Tibial artery (tissue), 4 donors: Measurements from ENCODE around the gene UCK2.

Experiments used
- DNase-seq, 2 donors: peaks; one replicate each; pipeline ENCODE4 v3.0.0-alpha.2; 2019
- H3K27ac ChIP-seq, 2 donors: fragments of 200-600 bp; sonication (generic) in 1 of 2; 1 replicate in 1 of 2; 2 replicates in 1 of 2; pipeline ENCODE4 v1.5.1; 2018 to 2019; ENCODE audit warnings: mild to moderate bottlenecking in 1 of 2
- H3K27me3 ChIP-seq, 2 donors: fragments of 200-600 bp; sonication (generic) in 1 of 2; one replicate each; pipeline versions ENCODE4 v1.5.1 to v1.6.0; 2016 to 2019
- H3K36me3 ChIP-seq, 3 donors: fragments of 200-600 bp; sonication (generic) in 2 of 3; one replicate each; pipeline ENCODE4 v1.5.1; 2016 to 2019; ENCODE audit warnings: mild to moderate bottlenecking in 2 of 3
- H3K4me1 ChIP-seq, 4 donors: fragments of 200-600 bp; sonication (generic) in 2 of 4; 1 replicate in 3 of 4; 2 replicates in 1 of 4; pipeline ENCODE4 v1.5.1; 2016 to 2019
- H3K4me3 ChIP-seq, 2 donors: fragments of 200-600 bp; sonication (generic) in 1 of 2; 1 replicate in 1 of 2; 2 replicates in 1 of 2; pipeline ENCODE4 v1.5.1; 2018 to 2019; ENCODE audit warnings: mild to moderate bottlenecking in 2 of 2
- H3K9me3 ChIP-seq, 3 donors: fragments of 200-600 bp; sonication (generic) in 1 of 3; one replicate each; pipeline ENCODE4 v1.5.1; 2016 to 2019
- CTCF ChIP-seq, 2 experiments: fragments of 200-600 bp in 1 of 2; fragments of 450-650 bp in 1 of 2; IDR thresholded peaks; one replicate each; pipeline ENCODE4 v1.5.1; 2017 to 2019; ENCODE audit warnings: antibody characterized with exemption in 2 of 2, mild to moderate bottlenecking in 1 of 2, moderate library complexity in 1 of 2
- intact Hi-C: fragments of 100-400 bp; cut with DNase I; formaldehyde crosslinking; loops from one replicate; pipeline ENCODE4 v1.15.0; 2023; ENCODE audit warnings: low total_unique reads

UCK2 gene

GRCh38 chr1:165877411-165877810 lies 50.0 kb downstream of the UCK2 start:
- no peaks in the 10 kb centered on the region for H3K4me1 ChIP-seq

GRCh38 chr1:165877940-165878556 lies 50.6 kb downstream of the UCK2 start:
- Histone ChIP-seq H3K4me1 (no peaks in the 10 kb centered on the region), H3K4me3 (no peak overlapping the region), H3K27ac (no peak overlapping the region), H3K27me3 (no peaks in the 10 kb centered on the region), H3K36me3 (no peaks in the 10 kb centered on the region), H3K9me3 (no peaks in the 10 kb centered on the region)
- intact Hi-C loops: no loop called here
- no peak for DNase-seq
- no peak for TF ChIP-seq CTCF (IDR thresholded peaks at IDR 0.05)

More at GRCh38 chr1:165877411-165877810, 50.0 kb downstream of the UCK2 start:
- TF ChIP-seq CTCF (IDR thresholded peaks at IDR 0.05): no peak
- Histone ChIP-seq H3K9me3 (no peaks in the 10 kb centered on the region), H3K4me3 (no peak overlapping the region), H3K27me3 (no peaks in the 10 kb centered on the region), H3K36me3 (no peaks in the 10 kb centered on the region), H3K27ac (no peak overlapping the region)
- intact Hi-C loops: no loop called here
- no peak for DNase-seq

GRCh38 chr1:165879946-165880345 lies 52.5 kb downstream of the UCK2 start:
- no peak for DNase-seq
- Histone ChIP-seq H3K27me3 (no peaks in the 10 kb centered on the region), H3K4me1 (peaks cover 0 to 3% (median 0%) of the 10 kb centered on the region in 4 donors), H3K9me3 (no peaks in the 10 kb centered on the region), H3K4me3 (no peak overlapping the region), H3K36me3 (no peaks in the 10 kb centered on the region), H3K27ac (peak overlapping the region in 1 of 2 donors; percentile 13)
- TF ChIP-seq CTCF (IDR thresholded peaks at IDR 0.05): no peak
- intact Hi-C loops: no loop called here

- no peaks in the 10 kb centered on the region for H3K9me3 ChIP-seq
- H3K36me3 ChIP-seq: no peaks in the 10 kb centered on the region
- H3K27me3 ChIP-seq: no peaks in the 10 kb centered on the region
- H3K27ac ChIP-seq: no peak overlapping the region
- H3K4me1 ChIP-seq: peaks cover 0 to 3% (median 0%) of the 10 kb centered on the region in 4 donors
- H3K4me3 ChIP-seq: no peak overlapping the region
- no peak for DNase-seq
- intact Hi-C loops: no loop called here
- no peak for TF ChIP-seq CTCF (IDR thresholded peaks at IDR 0.05)
Measured at GRCh38 chr1:165880993-165881392, 53.6 kb downstream of the UCK2 start.

GRCh38 chr1:165882168-165882837 lies 54.9 kb downstream of the UCK2 start:
- Histone ChIP-seq H3K27me3 (no peaks in the 10 kb centered on the region), H3K4me3 (no peak overlapping the region), H3K4me1 (peaks cover 0 to 3% (median 0%) of the 10 kb centered on the region in 4 donors), H3K27ac (no peak overlapping the region), H3K9me3 (no peaks in the 10 kb centered on the region), H3K36me3 (no peaks in the 10 kb centered on the region)
- intact Hi-C loops: no loop called here
- DNase-seq: no peak
- TF ChIP-seq CTCF (IDR thresholded peaks at IDR 0.05): no peak
